GM10266 (cell line): ENCODE results near the gene LY6G6C.

Experiments
- DNase-seq: peaks from one replicate; pipeline ENCODE4 v3.0.0; 2012; ENCODE audit errors: extremely low spot score
- CTCF ChIP-seq: IDR thresholded peaks from 2 replicates; pipeline ENCODE4 v1.5.1; 2012; ENCODE audit warnings: mild to moderate bottlenecking, low read depth; ENCODE audit not compliant: control insufficient read depth, insufficient read depth; ENCODE audit errors: missing control alignments

Gene LY6G6C

GRCh38 chr6:31686483-31686882 is 35.1 kb downstream of the LY6G6C start:
- TF ChIP-seq CTCF: no peak
- no peak for DNase-seq

- no peak for DNase-seq
- no peak for TF ChIP-seq CTCF
Measured at GRCh38 chr6:31683591-31683990, 38.0 kb downstream of the LY6G6C start.

- peak; percentile 31 for TF ChIP-seq CTCF
- peak; percentile 62 for DNase-seq
Measured at GRCh38 chr6:31681135-31681671, 40.3 kb downstream of the LY6G6C start.

- peak; percentile 78 for DNase-seq
- peak; percentile 87 for TF ChIP-seq CTCF
Measured at GRCh38 chr6:31680226-31681134, 41.1 kb downstream of the LY6G6C start, which contains the start of gene LY6G5C. LY6G5C (minus strand) TSS chr6:31681067; CDS start chr6:31680373, 694 bp downstream.

GRCh38 chr6:31677955-31678354 is 43.6 kb downstream of the LY6G6C start:
- no peak for DNase-seq
- no peak for TF ChIP-seq CTCF

GRCh38 chr6:31676904-31677303 is 44.6 kb downstream of the LY6G6C start:
- no peak for TF ChIP-seq CTCF
- no peak for DNase-seq

GRCh38 chr6:31676322-31676903 is 45.1 kb downstream of the LY6G6C start:
- no peak for TF ChIP-seq CTCF
- no peak for DNase-seq
